CD4-positive, CD25-positive, alpha-beta regulatory T cell (primary cell): Measurements from ENCODE around the gene UNC5A. TPM values are rescaled to one million over a fixed set of nuclear protein-coding genes. Genes with fewer than 3 reads are reported as not detected.

Experiments
- ATAC-seq, 2 donors: fragments of 150-1000 bp; cut with Tn5 transposase; one replicate each; pipeline ENCODE4 v1.10.0; 2021; ENCODE audit warnings: low read depth in 2 of 2, moderate number of reproducible peaks in 2 of 2, moderate library complexity in 1 of 2
- DNase-seq, 3 donors: peaks; one replicate each; pipeline versions ENCODE4 v3.0.0 to v3.0.0-alpha.2; 2012 to 2022; ENCODE audit warnings: mixed read lengths in 1 of 3
- H3K27ac ChIP-seq: one replicate; pipeline ENCODE4 v1.7.0; 2013; ENCODE audit warnings: mild to moderate bottlenecking, low read length; ENCODE audit not compliant: insufficient read depth, poor library complexity, severe bottlenecking
- H3K27me3 ChIP-seq: one replicate; pipeline ENCODE4 v1.7.0; 2013; ENCODE audit warnings: low read length; ENCODE audit not compliant: control insufficient read depth, insufficient read depth
- H3K36me3 ChIP-seq: one replicate; pipeline ENCODE4 v1.7.0; 2013; ENCODE audit warnings: mild to moderate bottlenecking, low read length, moderate library complexity; ENCODE audit not compliant: control insufficient read depth, insufficient read depth
- H3K4me1 ChIP-seq: 2 replicates; pipeline ENCODE4 v1.7.0; 2013; ENCODE audit warnings: mild to moderate bottlenecking, low read length; ENCODE audit not compliant: insufficient read depth, control insufficient read depth, poor library complexity, severe bottlenecking
- H3K4me3 ChIP-seq: one replicate; pipeline ENCODE4 v1.7.0; 2013; ENCODE audit warnings: low read depth, mild to moderate bottlenecking, low read length, moderate library complexity
- H3K9me3 ChIP-seq, 2 experiments: 1 replicate in 1 of 2; 2 replicates in 1 of 2; pipeline ENCODE4 v1.7.0; 2013; ENCODE audit warnings: low read length in 2 of 2, mild to moderate bottlenecking in 1 of 2, moderate library complexity in 1 of 2; ENCODE audit not compliant: control insufficient read depth in 2 of 2
- H3K27ac Mint-ChIP-seq, 3 donors: one replicate each; pipeline ENCODE4 v1.8.0; 2020 to 2022; ENCODE audit warnings: mild to moderate bottlenecking in 3 of 3, mixed read lengths in 3 of 3, moderate library complexity in 2 of 3
- H3K27me3 Mint-ChIP-seq: one replicate; pipeline ENCODE4 v1.8.0; 2022; ENCODE audit warnings: mild to moderate bottlenecking, mixed read lengths
- H3K36me3 Mint-ChIP-seq: one replicate; pipeline ENCODE4 v1.8.0; 2020; ENCODE audit warnings: mixed read lengths
- H3K4me1 Mint-ChIP-seq, 4 donors: one replicate each; pipeline ENCODE4 v1.8.0; 2020 to 2022; ENCODE audit warnings: mixed read lengths in 4 of 4, mild to moderate bottlenecking in 1 of 4
- H3K4me3 Mint-ChIP-seq, 4 donors: one replicate each; pipeline ENCODE4 v1.8.0; 2020 to 2022; ENCODE audit warnings: mild to moderate bottlenecking in 4 of 4, mixed read lengths in 4 of 4, moderate library complexity in 3 of 4
- H3K9me3 Mint-ChIP-seq, 7 donors: one replicate each; pipeline ENCODE4 v1.8.0; 2020 to 2022; ENCODE audit warnings: mixed read lengths in 7 of 7, mild to moderate bottlenecking in 3 of 7, moderate library complexity in 2 of 7
- polyA plus RNA-seq, 4 donors: library from polyadenylated mRNA; unstranded; fragments of 300-500 nt; fragmentation: Illumina TruSeq; gene quantifications; one replicate each; pipeline ENCODE4 v1.2.3, GENCODE V29; 2021
- total RNA-seq: library from RNA; stranded (reverse); gene quantifications from one replicate; pipeline ENCODE4 v1.2.3, GENCODE V29; 2022

UNC5A gene
- total and polyA plus RNA-seq, 5 donors from 2014 or later = not detected

DNA sequence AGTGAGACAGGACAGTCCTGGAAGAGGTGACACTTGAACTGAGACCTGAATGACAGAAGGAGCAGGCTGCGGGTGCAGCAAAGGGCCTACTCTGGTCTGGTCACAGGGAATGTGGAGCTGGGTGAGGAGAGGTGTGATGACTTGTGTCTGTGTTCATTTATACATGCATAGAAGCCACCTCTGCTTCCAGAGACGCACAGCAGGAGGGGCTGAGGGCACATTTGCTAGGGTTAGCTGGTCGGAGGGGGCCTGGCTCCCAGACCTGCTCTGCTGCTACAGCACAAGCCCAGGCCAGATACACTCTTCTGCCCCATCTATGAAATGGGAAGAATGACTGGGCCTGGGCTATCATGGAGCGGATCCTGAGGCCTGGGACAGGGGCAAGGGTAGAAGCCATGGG, 15.6 kb downstream of the UNC5A start:
- DNase-seq = no peak
- no peaks in the 10 kb centered on the region for H3K27me3 ChIP-seq
- Mint-ChIP-seq H3K36me3 (no peaks in the 10 kb centered on the region), H3K27me3 (peaks cover 4% of the 10 kb centered on the region), H3K4me1 (no peaks in the 10 kb centered on the region), H3K4me3 (no peak overlapping the region), H3K27ac (no peak overlapping the region), H3K9me3 (peaks cover 0 to 3% (median 0%) of the 10 kb centered on the region in 7 donors)
- no peak for ATAC-seq
- no peaks in the 10 kb centered on the region for H3K9me3 ChIP-seq
- H3K36me3 ChIP-seq = no peaks in the 10 kb centered on the region
- no peak overlapping the region for H3K4me3 ChIP-seq
- H3K4me1 ChIP-seq = no peaks in the 10 kb centered on the region
- H3K27ac ChIP-seq = no peak overlapping the region

DNA sequence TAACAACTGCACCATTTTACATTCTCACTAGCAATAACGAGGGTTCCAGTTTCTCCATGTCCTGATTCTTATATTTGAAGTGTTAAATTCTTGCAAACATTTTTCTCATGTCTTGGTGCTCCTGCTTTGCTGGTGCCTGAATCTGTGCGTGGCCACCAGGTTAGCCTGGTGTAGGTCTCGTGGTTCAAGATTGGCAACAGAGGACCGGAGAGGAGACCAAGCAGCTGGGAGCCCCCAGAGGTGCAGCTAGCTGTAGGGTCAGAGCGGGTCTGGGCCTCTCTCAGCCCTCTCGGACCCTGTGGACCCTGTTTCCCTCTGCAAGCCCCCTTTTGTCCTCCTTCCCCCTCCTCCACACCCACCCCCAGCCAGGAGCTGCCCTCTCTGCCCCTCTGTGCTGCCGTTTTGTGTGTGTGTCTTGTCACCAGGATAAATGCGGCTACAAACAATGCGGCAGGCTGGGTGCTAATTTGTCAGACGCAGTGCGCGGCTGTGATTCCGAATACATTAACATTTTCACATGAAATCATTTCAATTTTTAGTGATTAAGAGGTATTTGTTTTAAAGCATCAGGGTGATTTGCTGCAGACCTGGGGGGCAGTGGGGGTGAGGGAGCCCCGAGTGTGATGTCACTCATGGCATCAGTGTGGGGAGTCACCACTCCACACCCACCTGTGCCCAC, 17.5 kb downstream of the UNC5A start:
- Histone ChIP-seq H3K4me1 (no peaks in the 10 kb centered on the region), H3K27me3 (no peaks in the 10 kb centered on the region), H3K4me3 (no peak overlapping the region), H3K27ac (no peak overlapping the region), H3K9me3 (no peaks in the 10 kb centered on the region), H3K36me3 (no peaks in the 10 kb centered on the region)
- Mint-ChIP-seq H3K27me3 (peaks cover 4% of the 10 kb centered on the region), H3K27ac (no peak overlapping the region), H3K36me3 (no peaks in the 10 kb centered on the region), H3K4me1 (no peaks in the 10 kb centered on the region), H3K4me3 (no peak overlapping the region), H3K9me3 (peaks cover 0 to 3% (median 0%) of the 10 kb centered on the region in 7 donors)
- no peak for ATAC-seq
- no peak for DNase-seq

DNA sequence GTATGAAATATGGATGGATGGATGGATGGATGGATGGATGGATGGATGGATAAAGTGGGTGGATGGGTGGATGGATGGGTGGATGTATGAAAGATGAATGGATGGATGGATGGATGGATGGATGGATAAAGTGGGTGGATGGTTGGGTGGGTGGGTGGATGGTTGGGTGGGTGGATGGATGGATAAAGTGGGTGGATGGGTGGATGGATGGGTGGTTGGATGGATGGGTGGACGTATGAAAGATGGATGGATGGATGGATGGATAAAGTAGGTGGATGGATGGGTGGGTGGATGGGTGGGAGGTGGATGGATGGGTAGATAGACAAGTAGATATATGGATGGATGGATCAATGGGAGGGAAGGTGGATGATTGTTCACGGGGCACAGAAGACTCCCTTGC, 19.0 kb downstream of the UNC5A start:
- Mint-ChIP-seq H3K4me1 (no peaks in the 10 kb centered on the region), H3K36me3 (no peaks in the 10 kb centered on the region), H3K27ac (no peak overlapping the region), H3K9me3 (peaks cover 0 to 5% (median 0%) of the 10 kb centered on the region in 7 donors), H3K27me3 (peaks cover 4% of the 10 kb centered on the region), H3K4me3 (no peak overlapping the region)
- no peak for ATAC-seq
- H3K27me3 ChIP-seq = no peaks in the 10 kb centered on the region
- H3K27ac ChIP-seq = no peak overlapping the region
- no peaks in the 10 kb centered on the region for H3K4me1 ChIP-seq
- no peaks in the 10 kb centered on the region for H3K9me3 ChIP-seq
- H3K4me3 ChIP-seq = no peak overlapping the region
- no peaks in the 10 kb centered on the region for H3K36me3 ChIP-seq
- no peak for DNase-seq

DNA sequence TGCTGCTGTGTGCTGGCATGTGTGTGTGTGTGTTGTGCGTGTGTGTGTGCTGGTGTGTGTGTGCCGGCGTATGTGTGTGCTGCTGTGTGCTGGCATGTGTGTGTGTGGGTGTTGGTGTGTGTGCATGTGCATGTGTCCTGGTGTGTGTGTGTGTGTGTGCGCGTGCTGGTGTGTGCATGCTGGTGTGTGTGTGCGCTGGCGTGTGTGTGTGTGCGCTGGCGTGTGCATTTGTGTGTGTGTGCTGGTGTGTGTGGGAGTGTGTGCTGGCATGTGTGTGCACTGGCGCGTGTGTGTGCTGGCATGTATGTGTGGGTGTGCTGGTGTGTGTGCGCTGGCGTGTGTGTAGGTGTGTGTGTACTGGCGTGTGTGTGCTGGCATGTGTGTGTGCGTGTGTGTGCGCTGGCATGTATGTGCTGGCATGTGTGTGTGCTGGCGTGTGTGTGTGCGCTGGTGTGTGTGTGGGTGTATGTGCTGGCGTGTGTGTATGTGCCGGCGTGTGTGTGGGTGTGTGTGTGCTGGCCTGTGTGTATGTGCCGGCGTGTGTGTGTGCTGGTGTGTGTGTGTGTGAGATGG, 20.1 kb downstream of the UNC5A start:
- H3K36me3 Mint-ChIP-seq = no peaks in the 10 kb centered on the region
- no peak for ATAC-seq

DNA sequence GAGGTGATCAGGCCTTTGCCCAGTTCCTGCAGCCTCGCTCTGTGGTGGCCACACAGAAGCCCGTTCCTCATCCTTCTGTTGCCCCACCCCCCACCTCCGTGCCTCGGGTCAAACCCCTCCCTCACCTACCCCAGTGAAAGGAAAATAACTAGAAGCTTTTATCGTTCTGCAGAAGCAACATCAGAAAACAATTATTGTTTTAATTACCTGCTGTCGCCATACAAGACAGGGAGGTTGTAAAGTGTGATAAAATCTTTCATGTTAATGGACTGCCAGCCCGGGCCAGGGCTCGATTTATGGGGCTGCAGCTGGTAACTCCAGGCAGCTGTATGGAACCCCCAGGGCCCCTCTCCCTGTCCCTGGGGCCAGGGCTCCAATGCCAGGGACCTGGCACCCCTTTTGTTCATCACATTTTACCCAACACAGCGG, 20.6 kb downstream of the UNC5A start:
- Histone ChIP-seq H3K4me3 (no peak overlapping the region), H3K4me1 (no peaks in the 10 kb centered on the region), H3K27me3 (no peaks in the 10 kb centered on the region), H3K36me3 (no peaks in the 10 kb centered on the region), H3K9me3 (no peaks in the 10 kb centered on the region), H3K27ac (no peak overlapping the region)
- H3K4me1 Mint-ChIP-seq = no peaks in the 10 kb centered on the region
- H3K9me3 Mint-ChIP-seq = peaks cover 0 to 6% (median 0%) of the 10 kb centered on the region in 7 donors
- no peak overlapping the region for H3K27ac Mint-ChIP-seq
- ATAC-seq (no peak), DNase-seq (no peak)
- H3K4me3 Mint-ChIP-seq = no peak overlapping the region
- H3K36me3 Mint-ChIP-seq = no peaks in the 10 kb centered on the region
- peaks cover 1% of the 10 kb centered on the region for H3K27me3 Mint-ChIP-seq

More for the DNA sequence above, 20.1 kb downstream of the UNC5A start:
- Histone ChIP-seq H3K9me3 (no peaks in the 10 kb centered on the region), H3K4me1 (no peaks in the 10 kb centered on the region), H3K27me3 (no peaks in the 10 kb centered on the region), H3K27ac (no peak overlapping the region), H3K4me3 (no peak overlapping the region), H3K36me3 (no peaks in the 10 kb centered on the region)
- DNase-seq = no peak
- Mint-ChIP-seq H3K9me3 (peaks cover 0 to 5% (median 0%) of the 10 kb centered on the region in 7 donors), H3K27ac (no peak overlapping the region), H3K4me1 (no peaks in the 10 kb centered on the region), H3K27me3 (no peaks in the 10 kb centered on the region), H3K4me3 (no peak overlapping the region)

DNA sequence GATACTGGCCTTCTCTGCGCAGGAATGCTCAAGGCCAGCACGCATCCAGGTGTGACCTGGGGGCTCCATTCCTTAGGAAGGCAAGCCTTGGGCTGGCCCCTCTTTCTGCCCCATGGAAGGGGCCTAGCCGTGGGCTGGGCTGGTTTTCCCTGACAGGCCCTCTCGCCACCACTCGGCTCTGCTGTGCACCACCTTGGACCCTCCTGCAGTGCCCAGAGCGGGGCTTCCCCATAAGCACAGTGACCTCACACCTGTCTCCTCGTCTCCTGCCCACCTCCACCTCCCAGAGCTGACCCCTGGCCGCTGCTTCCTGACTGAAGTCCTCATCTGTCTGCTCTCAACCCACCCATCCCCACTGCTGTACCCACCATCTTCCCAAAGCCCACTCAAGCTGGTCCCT, 21.1 kb downstream of the UNC5A start:
- Histone ChIP-seq H3K4me1 (no peaks in the 10 kb centered on the region), H3K9me3 (no peaks in the 10 kb centered on the region), H3K36me3 (no peaks in the 10 kb centered on the region), H3K27ac (no peak overlapping the region), H3K27me3 (no peaks in the 10 kb centered on the region), H3K4me3 (no peak overlapping the region)
- Mint-ChIP-seq H3K27me3 (peaks cover 4% of the 10 kb centered on the region), H3K4me1 (no peaks in the 10 kb centered on the region), H3K4me3 (no peak overlapping the region), H3K9me3 (peaks cover 0 to 6% (median 0%) of the 10 kb centered on the region in 7 donors), H3K27ac (no peak overlapping the region), H3K36me3 (no peaks in the 10 kb centered on the region)
- DNase-seq (no peak), ATAC-seq (no peak)

DNA sequence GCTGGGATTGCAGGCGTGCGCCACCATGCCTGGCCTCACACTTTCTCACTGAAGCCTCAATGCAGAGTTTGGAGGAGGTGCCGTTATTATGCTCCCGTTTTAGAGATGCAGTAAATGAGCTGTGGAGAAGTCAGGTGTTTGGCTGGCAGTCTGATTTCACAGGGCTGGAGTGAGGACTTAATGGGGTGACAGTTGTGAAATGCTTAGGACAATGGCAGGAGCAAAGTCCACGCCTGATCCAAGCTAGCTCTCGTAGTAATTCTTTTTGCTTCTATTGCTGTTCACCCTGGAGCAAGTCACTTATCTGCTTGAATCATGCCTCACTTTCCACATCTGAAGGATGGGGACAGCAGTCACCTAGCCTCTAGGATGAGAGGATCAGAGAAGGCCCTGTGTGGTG, 21.8 kb downstream of the UNC5A start:
- Histone ChIP-seq H3K27me3 (no peaks in the 10 kb centered on the region), H3K9me3 (no peaks in the 10 kb centered on the region), H3K4me3 (no peak overlapping the region), H3K36me3 (no peaks in the 10 kb centered on the region), H3K4me1 (no peaks in the 10 kb centered on the region), H3K27ac (no peak overlapping the region)
- no peak for ATAC-seq
- H3K36me3 Mint-ChIP-seq = no peaks in the 10 kb centered on the region
- no peak overlapping the region for H3K4me3 Mint-ChIP-seq
- peaks cover 0 to 6% (median 0%) of the 10 kb centered on the region in 7 donors for H3K9me3 Mint-ChIP-seq
- no peak for DNase-seq
- H3K27ac Mint-ChIP-seq = no peak overlapping the region
- H3K4me1 Mint-ChIP-seq = no peaks in the 10 kb centered on the region
- H3K27me3 Mint-ChIP-seq = peaks cover 4% of the 10 kb centered on the region

DNA sequence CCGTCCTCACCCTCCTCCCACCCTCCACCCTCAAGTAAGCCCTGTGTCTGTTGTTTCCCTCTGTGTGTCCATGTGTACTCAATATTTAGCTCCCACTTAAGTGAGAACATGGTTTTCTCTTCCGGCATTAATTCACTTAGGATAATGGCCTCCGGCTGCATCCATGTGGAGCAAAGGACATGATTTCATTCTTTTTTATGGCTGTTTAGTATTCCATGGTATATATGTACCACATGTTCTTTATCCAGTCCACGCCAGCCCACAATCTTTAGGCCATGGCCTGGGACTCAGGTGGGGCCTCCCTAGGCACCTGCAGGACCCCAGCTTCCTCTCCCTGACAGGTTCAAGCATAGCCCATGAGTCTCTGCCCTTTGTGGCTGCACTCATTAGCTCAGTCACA, 22.9 kb downstream of the UNC5A start:
- no peaks in the 10 kb centered on the region for H3K9me3 ChIP-seq
- no peaks in the 10 kb centered on the region for H3K4me1 ChIP-seq
- Mint-ChIP-seq H3K27ac (no peak overlapping the region), H3K27me3 (peaks cover 4% of the 10 kb centered on the region), H3K36me3 (no peaks in the 10 kb centered on the region), H3K4me1 (no peaks in the 10 kb centered on the region), H3K9me3 (peaks cover 0 to 6% (median 0%) of the 10 kb centered on the region in 7 donors), H3K4me3 (no peak overlapping the region)
- DNase-seq (no peak), ATAC-seq (no peak)
- H3K36me3 ChIP-seq = no peaks in the 10 kb centered on the region
- H3K27me3 ChIP-seq = no peaks in the 10 kb centered on the region
- H3K27ac ChIP-seq = no peak overlapping the region
- H3K4me3 ChIP-seq = no peak overlapping the region
